IMR-90 (cell line): ENCODE measurements around the gene ARMC3.

Source experiments
- CEBPB ChIP-seq: IDR thresholded peaks from 2 replicates; pipeline ENCODE4 v1.6.1; 2012; ENCODE audit warnings: low read depth, low read length, improper control_type of control experiment
- CTCF ChIP-seq: conservative IDR thresholded peaks from 2 replicates; pipeline ENCODE4 v1.5.1; 2012; ENCODE audit warnings: mild to moderate bottlenecking, low read depth, low read length, improper control_type of control experiment
- MAFK ChIP-seq: IDR thresholded peaks from 2 replicates; pipeline ENCODE4 v1.6.1; 2012; ENCODE audit warnings: low read depth, low read length, improper control_type of control experiment
- POLR2A ChIP-seq: IDR thresholded peaks from 2 replicates; pipeline ENCODE4 v1.6.1; 2012; ENCODE audit warnings: mild to moderate bottlenecking, low read depth, low read length
- RAD21 ChIP-seq: IDR thresholded peaks from 2 replicates; pipeline ENCODE4 v1.6.1; 2012; ENCODE audit warnings: low read length, improper control_type of control experiment
- RCOR1 ChIP-seq: IDR thresholded peaks from 2 replicates; pipeline ENCODE4 v1.6.1; 2012; ENCODE audit warnings: mild to moderate bottlenecking, low read length, improper control_type of control experiment; ENCODE audit not compliant: insufficient replicate concordance
- RFX5 ChIP-seq: IDR thresholded peaks from 2 replicates; pipeline ENCODE4 v1.8.0; 2012; ENCODE audit warnings: low read depth, mild to moderate bottlenecking, low read length, moderate library complexity

GRCh38 chr10:23081221-23081750, 153.4 kb downstream of the ARMC3 start:
- TF ChIP-seq CTCF (no peak), RCOR1 (no peak), POLR2A (no peak), RFX5 (no peak), CEBPB (no peak), RAD21 (no peak), MAFK (no peak)
